K562 (cell line): ENCODE results near the gene SFT2D2. TPM values are rescaled to one million over a fixed set of nuclear protein-coding genes. Genes with fewer than 3 reads are reported as not detected.

Experiments
- ARID3A ChIP-seq: IDR thresholded peaks from 2 replicates; pipeline ENCODE4 v1.6.1; 2012; ENCODE audit warnings: low read depth, low read length, improper control_type of control experiment, borderline replicate concordance
- ASH1L ChIP-seq: fragments of 450-650 bp; IDR thresholded peaks from 2 replicates; pipeline ENCODE4 v1.6.1; 2018; ENCODE audit warnings: borderline replicate concordance, mild to moderate bottlenecking, low read depth; ENCODE audit not compliant: partially characterized antibody
- BHLHE40 ChIP-seq: IDR thresholded peaks from 2 replicates; pipeline ENCODE4 v1.6.1; 2011; ENCODE audit warnings: low read length, improper control_type of control experiment
- DACH1 ChIP-seq: fragments of 450-650 bp; IDR thresholded peaks from 2 replicates; pipeline ENCODE4 v1.6.1; 2018; ENCODE audit not compliant: partially characterized antibody
- FIP1L1 ChIP-seq: fragments of 200-400 bp; formaldehyde crosslinking; IDR thresholded peaks from 2 replicates; pipeline ENCODE4 v1.6.1; 2018; ENCODE audit warnings: mild to moderate bottlenecking, low read depth, low read length; ENCODE audit not compliant: poor library complexity, severe bottlenecking
- HDAC1 ChIP-seq, 2 experiments: fragments of 450-650 bp; IDR thresholded peaks; 2 replicates each; pipeline ENCODE4 v1.6.1; 2016 to 2017; ENCODE audit warnings: inconsistent platforms in 1 of 2, mild to moderate bottlenecking in 1 of 2, moderate library complexity in 1 of 2
- MAFF ChIP-seq: IDR thresholded peaks from 2 replicates; pipeline ENCODE4 v1.6.1; 2012; ENCODE audit warnings: low read length, improper control_type of control experiment
- MTA1 ChIP-seq: fragments of 450-650 bp; IDR thresholded peaks from 2 replicates; pipeline ENCODE4 v1.6.1; 2017; ENCODE audit warnings: borderline replicate concordance
- NCOA2 ChIP-seq, 2 experiments: fragments of 450-650 bp; IDR thresholded peaks; 2 replicates each; pipeline ENCODE4 v1.6.1; 2018; ENCODE audit warnings: mild to moderate bottlenecking in 2 of 2, moderate library complexity in 1 of 2; ENCODE audit not compliant: partially characterized antibody in 2 of 2
- NR2C2 ChIP-seq, 2 experiments: fragments of 200-800 bp in 1 of 2; sonication (Bioruptor generic) in 1 of 2; sonication (generic) in 1 of 2; formaldehyde crosslinking in 1 of 2; IDR thresholded peaks; 2 replicates each; pipeline versions ENCODE4 v1.6.1 to v1.8.0; 2016 to 2022; ENCODE audit warnings: mild to moderate bottlenecking in 1 of 2, missing compliant biosample characterization in 1 of 2, missing genetic modification characterization in 1 of 2, missing genetic modification reagents in 1 of 2
- PTRF ChIP-seq: fragments of 450-650 bp; IDR thresholded peaks from 2 replicates; pipeline ENCODE4 v1.6.1; 2016; ENCODE audit warnings: mild to moderate bottlenecking, missing genetic modification characterization, missing compliant biosample characterization
- RFX5 ChIP-seq: IDR thresholded peaks from 2 replicates; pipeline ENCODE4 v1.6.1; 2011; ENCODE audit warnings: low read depth, mild to moderate bottlenecking, improper control_type of control experiment, low read length
- SLC30A9 ChIP-seq: fragments of 250-450 bp; sonication (Bioruptor Pico); IDR thresholded peaks from 2 replicates; pipeline ENCODE4 v1.8.0; 2022; ENCODE audit warnings: mild to moderate bottlenecking, moderate library complexity
- SOX6 ChIP-seq: fragments of 450-650 bp; IDR thresholded peaks from 2 replicates; pipeline ENCODE4 v1.6.1; 2014; ENCODE audit warnings: mild to moderate bottlenecking
- SPI1 ChIP-seq: IDR thresholded peaks from 2 replicates; pipeline ENCODE4 v1.6.1; 2011; ENCODE audit warnings: low read depth, low read length, control low read depth, borderline replicate concordance
- TEAD1 ChIP-seq, 2 experiments: fragments of 450-650 bp in 1 of 2; sonication (generic) in 1 of 2; formaldehyde crosslinking; IDR thresholded peaks; 2 replicates each; pipeline versions ENCODE4 v1.4.0 to v1.8.0; 2020 to 2022; ENCODE audit warnings: mild to moderate bottlenecking in 2 of 2, missing genetic modification reagents in 1 of 2
- U2AF1 ChIP-seq: fragments of 200-400 bp; formaldehyde crosslinking; optimal IDR thresholded peaks from 2 replicates; pipeline ENCODE3; 2017; ENCODE audit warnings: mild to moderate bottlenecking, low read depth, low read length, moderate library complexity
- YY1 ChIP-seq, 3 experiments: IDR thresholded peaks; 2 replicates each; pipeline ENCODE4 v1.6.1; 2011; ENCODE audit warnings: low read length in 2 of 3, mild to moderate bottlenecking in 2 of 3, moderate library complexity in 2 of 3, borderline replicate concordance in 1 of 3, control low read depth in 1 of 3, low read depth in 1 of 3; ENCODE audit not compliant: insufficient read depth in 3 of 3, insufficient replicate concordance in 2 of 3, control insufficient read depth in 1 of 3, insufficient read length in 1 of 3; ENCODE audit errors: extremely low read depth in 1 of 3
- ZNF174 ChIP-seq: fragments of 250-450 bp; sonication (Bioruptor Pico); IDR thresholded peaks from 2 replicates; pipeline ENCODE4 v1.4.0; 2020; ENCODE audit warnings: mild to moderate bottlenecking
- ZNF316 ChIP-seq: fragments of 450-650 bp; IDR thresholded peaks from 2 replicates; pipeline ENCODE4 v1.6.1; 2016
- ZNF778 ChIP-seq: fragments of 450-650 bp; formaldehyde crosslinking; IDR thresholded peaks from 2 replicates; pipeline ENCODE4 v1.4.0; 2020; ENCODE audit warnings: mild to moderate bottlenecking, moderate library complexity
- polyA plus RNA-seq, 8 experiments: library from polyadenylated mRNA; depleted of rRNA in 4 of 8; stranded (reverse) in 5 of 8; unstranded in 3 of 8; fragments of >200 nt; fragmentation: Nextera tagmentation in 2 of 8; fragmentation: Illumina TruSeq in 1 of 8; extraction: Ambion mirVana in 2 of 8; extraction: Trizol in 1 of 8; gene quantifications; 2 replicates each; pipeline versions ENCODE4 v1.2.1 to v1.2.3, GENCODE V29; 2011 to 2014; ENCODE audit warnings: inconsistent platforms in 1 of 8, missing spikeins in 1 of 8
- total RNA-seq, 7 experiments: library from RNA; depleted of rRNA in 6 of 7; stranded (reverse); fragments of >200 nt in 6 of 7; fragmentation: Illumina TruSeq in 2 of 7; extraction: Trizol in 2 of 7; gene quantifications; 2 replicates each; pipeline versions ENCODE4 v1.2.1 to v1.2.3, GENCODE V29; 2011 to 2021; ENCODE audit warnings: low replicate concordance in 1 of 7
- TF ChIP-seq, protein P1 (sequence below): fragments of 450-650 bp; IDR thresholded peaks from 2 replicates; pipeline ENCODE4 v1.6.1; 2014; ENCODE audit warnings: low read depth, mild to moderate bottlenecking, moderate library complexity, borderline replicate concordance
- TF ChIP-seq, protein P2 (sequence below): fragments of 250-450 bp; sonication (Bioruptor Pico); IDR thresholded peaks from 2 replicates; pipeline ENCODE4 v1.8.0; 2022; ENCODE audit warnings: moderate library complexity, mild to moderate bottlenecking, inconsistent platforms
- TF ChIP-seq, protein P3 (sequence below): fragments of 450-650 bp; IDR thresholded peaks from 2 replicates; pipeline ENCODE4 v1.6.1; 2016; ENCODE audit warnings: borderline replicate concordance

SFT2D2 gene
- total and polyA plus RNA-seq, 9 of the 15 experiments (the other 6 are each of a cell fraction or from before 2014, with no cell fraction given): 3.4 to 50.1 (median 21.6) TPM

GRCh38 chr1:168287237-168287664 lies 61.4 kb downstream of the SFT2D2 start (continued):
- TF ChIP-seq, protein P1, sequence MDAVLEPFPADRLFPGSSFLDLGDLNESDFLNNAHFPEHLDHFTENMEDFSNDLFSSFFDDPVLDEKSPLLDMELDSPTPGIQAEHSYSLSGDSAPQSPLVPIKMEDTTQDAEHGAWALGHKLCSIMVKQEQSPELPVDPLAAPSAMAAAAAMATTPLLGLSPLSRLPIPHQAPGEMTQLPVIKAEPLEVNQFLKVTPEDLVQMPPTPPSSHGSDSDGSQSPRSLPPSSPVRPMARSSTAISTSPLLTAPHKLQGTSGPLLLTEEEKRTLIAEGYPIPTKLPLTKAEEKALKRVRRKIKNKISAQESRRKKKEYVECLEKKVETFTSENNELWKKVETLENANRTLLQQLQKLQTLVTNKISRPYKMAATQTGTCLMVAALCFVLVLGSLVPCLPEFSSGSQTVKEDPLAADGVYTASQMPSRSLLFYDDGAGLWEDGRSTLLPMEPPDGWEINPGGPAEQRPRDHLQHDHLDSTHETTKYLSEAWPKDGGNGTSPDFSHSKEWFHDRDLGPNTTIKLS: no peak
- no peak for TF ChIP-seq U2AF1
- TF ChIP-seq BHLHE40: no peak
- TF ChIP-seq HDAC1 (IDR thresholded peaks at IDR 0.05): no peak
- no peak for TF ChIP-seq FIP1L1
- no peak for TF ChIP-seq ZNF778 (CRISPR knock-in tag)
- no peak for TF ChIP-seq ASH1L
- TF ChIP-seq ZNF174 (CRISPR knock-in tag): no peak
- TF ChIP-seq MTA1: no peak
- TF ChIP-seq SPI1: peak; percentile 77
- 0 out of 2 replicates have a peak, but pooled peaks have one; percentile 44 for TF ChIP-seq ARID3A
- no peak for TF ChIP-seq SLC30A9
- no peak for TF ChIP-seq TEAD1 (CRISPR knock-in tag; IDR thresholded peaks at IDR 0.05)
- no peak for TF ChIP-seq RFX5
- TF ChIP-seq NR2C2 (CRISPR knock-in tag; IDR thresholded peaks at IDR 0.05): no peak
- TF ChIP-seq NR2C2 (tag; IDR thresholded peaks at IDR 0.05): peak; percentile 54
- TF ChIP-seq, protein P2, sequence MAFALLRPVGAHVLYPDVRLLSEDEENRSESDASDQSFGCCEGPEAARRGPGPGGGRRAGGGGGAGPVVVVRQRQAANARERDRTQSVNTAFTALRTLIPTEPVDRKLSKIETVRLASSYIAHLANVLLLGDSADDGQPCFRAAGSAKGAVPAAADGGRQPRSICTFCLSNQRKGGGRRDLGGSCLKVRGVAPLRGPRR (CRISPR knock-in tag): no peak
- TF ChIP-seq YY1 (IDR thresholded peaks at IDR 0.05; ENCODE audit: borderline replicate concordance in 1 of 3, control insufficient read depth in 1 of 3, extremely low read depth in 1 of 3, insufficient read depth in 3 of 3, insufficient read length in 1 of 3, insufficient replicate concordance in 2 of 3, low read depth in 1 of 3, low read length in 2 of 3): no peak
- TF ChIP-seq, protein P3, sequence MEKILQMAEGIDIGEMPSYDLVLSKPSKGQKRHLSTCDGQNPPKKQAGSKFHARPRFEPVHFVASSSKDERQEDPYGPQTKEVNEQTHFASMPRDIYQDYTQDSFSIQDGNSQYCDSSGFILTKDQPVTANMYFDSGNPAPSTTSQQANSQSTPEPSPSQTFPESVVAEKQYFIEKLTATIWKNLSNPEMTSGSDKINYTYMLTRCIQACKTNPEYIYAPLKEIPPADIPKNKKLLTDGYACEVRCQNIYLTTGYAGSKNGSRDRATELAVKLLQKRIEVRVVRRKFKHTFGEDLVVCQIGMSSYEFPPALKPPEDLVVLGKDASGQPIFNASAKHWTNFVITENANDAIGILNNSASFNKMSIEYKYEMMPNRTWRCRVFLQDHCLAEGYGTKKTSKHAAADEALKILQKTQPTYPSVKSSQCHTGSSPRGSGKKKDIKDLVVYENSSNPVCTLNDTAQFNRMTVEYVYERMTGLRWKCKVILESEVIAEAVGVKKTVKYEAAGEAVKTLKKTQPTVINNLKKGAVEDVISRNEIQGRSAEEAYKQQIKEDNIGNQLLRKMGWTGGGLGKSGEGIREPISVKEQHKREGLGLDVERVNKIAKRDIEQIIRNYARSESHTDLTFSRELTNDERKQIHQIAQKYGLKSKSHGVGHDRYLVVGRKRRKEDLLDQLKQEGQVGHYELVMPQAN: no peak
- no peak for TF ChIP-seq PTRF (tag)
- peak; percentile 80 for TF ChIP-seq MAFF
- TF ChIP-seq DACH1: no peak
- TF ChIP-seq ZNF316: peak; percentile 94
- peak; percentile 82 for TF ChIP-seq SOX6
- no peak for TF ChIP-seq NCOA2 (IDR thresholded peaks at IDR 0.05; ENCODE audit: partially characterized antibody in 2 of 2)
